ENCODE measurements around the gene CLDN6.

The CLDN6 gene

GRCh38 chr16:2971134-2971984, 46.6 kb downstream of the CLDN6 start:
- no peak overlapping the region for H3K27ac ChIP-seq (ENCODE audit: low read length)
- H3K4me2 ChIP-seq (ENCODE audit: low read length), result peak overlapping the region; percentile 79
- H3K9ac ChIP-seq (ENCODE audit: low read length), result no peak overlapping the region
- no peaks in the 10 kb centered on the region for H3K9me3 ChIP-seq (ENCODE audit: insufficient read depth, low read length)
- peaks cover 29% of the 10 kb centered on the region for H4K20me1 ChIP-seq (ENCODE audit: insufficient read depth, low read length)
- H3K27me3 ChIP-seq (ENCODE audit: low read depth, low read length), result no peaks in the 10 kb centered on the region
- peaks cover 40% of the 10 kb centered on the region for H3K36me3 ChIP-seq (replicated peaks; ENCODE audit: low read depth, low read length)
- peak overlapping the region; percentile 97 for H3K4me3 ChIP-seq (ENCODE audit: low read length)
- 0 out of 2 replicates have a peak, but pooled peaks have one; percentile 7 for TF ChIP-seq CTCF (IDR thresholded peaks at IDR 0.05; ENCODE audit: low read depth, low read length)
- TF ChIP-seq EZH2phosphoT487 (IDR thresholded peaks at IDR 0.05; ENCODE audit: low read depth), result no peak
- no peak overlapping the region for H2AFZ ChIP-seq (ENCODE audit: low read depth, low read length)
- H3K79me2 ChIP-seq (ENCODE audit: low read length), result peaks cover 28% of the 10 kb centered on the region
- peaks cover 20% of the 10 kb centered on the region for H3K4me1 ChIP-seq (ENCODE audit: low read length)

- Histone ChIP-seq H3K9ac (ENCODE audit: low read length) (peak overlapping the region; percentile 87), H3K36me3 (replicated peaks; ENCODE audit: low read depth, low read length) (peaks cover 38% of the 10 kb centered on the region), H3K4me3 (ENCODE audit: low read length) (peak overlapping the region; percentile 97), H3K4me2 (ENCODE audit: low read length) (peak overlapping the region; percentile 79), H3K27me3 (ENCODE audit: low read depth, low read length) (no peaks in the 10 kb centered on the region), H3K4me1 (ENCODE audit: low read length) (peaks cover 26% of the 10 kb centered on the region), H3K27ac (ENCODE audit: low read length) (peak overlapping the region; percentile 26), H4K20me1 (ENCODE audit: insufficient read depth, low read length) (peaks cover 32% of the 10 kb centered on the region), H3K79me2 (ENCODE audit: low read length) (peaks cover 34% of the 10 kb centered on the region), H2AFZ (ENCODE audit: low read depth, low read length) (no peak overlapping the region), H3K9me3 (ENCODE audit: insufficient read depth, low read length) (no peaks in the 10 kb centered on the region)
- TF ChIP-seq EZH2phosphoT487 (IDR thresholded peaks at IDR 0.05; ENCODE audit: low read depth), result no peak
- no peak for TF ChIP-seq CTCF (IDR thresholded peaks at IDR 0.05; ENCODE audit: low read depth, low read length)
Measured at GRCh38 chr16:2970563-2970962, 47.4 kb downstream of the CLDN6 start.

- peaks cover 34% of the 10 kb centered on the region for H3K79me2 ChIP-seq (ENCODE audit: low read length)
- H3K4me2 ChIP-seq (ENCODE audit: low read length), result peak overlapping the region; percentile 79
- no peak overlapping the region for H2AFZ ChIP-seq (ENCODE audit: low read depth, low read length)
- H3K9ac ChIP-seq (ENCODE audit: low read length), result peak overlapping the region; percentile 87
- peaks cover 36% of the 10 kb centered on the region for H4K20me1 ChIP-seq (ENCODE audit: insufficient read depth, low read length)
- H3K9me3 ChIP-seq (ENCODE audit: insufficient read depth, low read length), result no peaks in the 10 kb centered on the region
- peaks cover 31% of the 10 kb centered on the region for H3K36me3 ChIP-seq (replicated peaks; ENCODE audit: low read depth, low read length)
- TF ChIP-seq EZH2phosphoT487 (IDR thresholded peaks at IDR 0.05; ENCODE audit: low read depth), result no peak
- TF ChIP-seq CTCF (IDR thresholded peaks at IDR 0.05; ENCODE audit: low read depth, low read length), result peak; percentile 66
- peak overlapping the region; percentile 97 for H3K4me3 ChIP-seq (ENCODE audit: low read length)
- no peaks in the 10 kb centered on the region for H3K27me3 ChIP-seq (ENCODE audit: low read depth, low read length)
- peaks cover 26% of the 10 kb centered on the region for H3K4me1 ChIP-seq (ENCODE audit: low read length)
- peak overlapping the region; percentile 91 for H3K27ac ChIP-seq (ENCODE audit: low read length)
Measured at GRCh38 chr16:2969545-2970521, 48.1 kb downstream of the CLDN6 start.

Data from OCI-LY3 (cell line).